GM19025 (cell line): ENCODE results near the gene SURF1.
"Not testable (repeated sequence)": the region's sequence is repeated elsewhere in the genome, so short reads cannot be mapped to it uniquely, and the experiment has no call there.

Source experiments
- ATAC-seq: cut with Tn5 transposase; IDR thresholded peaks from one replicate; pipeline ENCODE4 v1.9.1; 2021; ENCODE audit warnings: mild to moderate bottlenecking, low read depth, moderate library complexity; ENCODE audit not compliant: unreplicated experiment

The SURF1 gene

DNA sequence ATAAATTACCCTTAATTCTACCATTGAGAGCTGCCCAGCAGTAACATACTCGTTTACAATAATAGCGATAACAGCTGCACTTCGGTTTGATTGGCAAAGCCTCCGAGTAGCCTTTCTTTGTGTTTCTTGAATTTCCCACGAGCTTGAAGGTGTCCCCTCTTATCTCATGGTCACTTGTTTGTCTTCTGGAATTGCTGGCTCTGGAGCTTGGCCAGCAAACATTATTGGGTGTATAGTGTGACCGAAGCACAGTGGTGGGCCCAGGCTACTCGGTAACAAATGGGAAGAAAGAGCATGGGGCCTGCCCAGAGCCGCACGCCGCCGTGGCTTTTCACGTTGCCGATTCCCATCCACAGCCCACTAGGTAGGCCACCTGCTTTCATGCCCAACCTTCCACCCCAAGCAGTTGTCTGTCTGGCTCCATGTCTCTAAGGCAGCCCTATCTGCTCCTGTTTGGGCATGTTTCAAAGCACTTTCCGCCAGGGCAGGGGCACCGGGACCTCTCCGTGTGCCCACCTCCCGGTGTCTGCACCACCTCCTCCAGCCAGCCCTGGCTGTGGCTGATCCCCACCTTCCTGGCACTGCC, 28.5 kb upstream of the SURF1 start:
- ATAC-seq = no peak

DNA sequence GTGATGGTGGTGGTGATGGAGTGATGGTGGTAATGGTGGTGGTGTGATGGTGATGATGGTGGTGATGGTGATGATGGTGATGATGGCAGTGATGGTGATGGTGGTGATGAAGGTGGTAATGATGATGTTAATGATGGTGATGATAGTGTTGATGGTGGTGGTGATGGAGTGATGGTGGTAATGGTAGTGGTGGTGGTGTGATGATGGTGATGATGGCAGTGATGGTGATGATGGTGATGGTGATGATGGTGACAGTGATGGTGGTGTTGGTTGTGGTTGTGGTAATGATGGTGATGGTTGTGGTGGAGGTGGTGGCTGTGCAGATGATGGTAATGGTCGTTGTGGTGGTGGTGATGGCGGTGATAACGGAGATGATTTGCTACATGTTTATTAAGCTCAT, 27.2 kb upstream of the SURF1 start:
- ATAC-seq = no peak

DNA sequence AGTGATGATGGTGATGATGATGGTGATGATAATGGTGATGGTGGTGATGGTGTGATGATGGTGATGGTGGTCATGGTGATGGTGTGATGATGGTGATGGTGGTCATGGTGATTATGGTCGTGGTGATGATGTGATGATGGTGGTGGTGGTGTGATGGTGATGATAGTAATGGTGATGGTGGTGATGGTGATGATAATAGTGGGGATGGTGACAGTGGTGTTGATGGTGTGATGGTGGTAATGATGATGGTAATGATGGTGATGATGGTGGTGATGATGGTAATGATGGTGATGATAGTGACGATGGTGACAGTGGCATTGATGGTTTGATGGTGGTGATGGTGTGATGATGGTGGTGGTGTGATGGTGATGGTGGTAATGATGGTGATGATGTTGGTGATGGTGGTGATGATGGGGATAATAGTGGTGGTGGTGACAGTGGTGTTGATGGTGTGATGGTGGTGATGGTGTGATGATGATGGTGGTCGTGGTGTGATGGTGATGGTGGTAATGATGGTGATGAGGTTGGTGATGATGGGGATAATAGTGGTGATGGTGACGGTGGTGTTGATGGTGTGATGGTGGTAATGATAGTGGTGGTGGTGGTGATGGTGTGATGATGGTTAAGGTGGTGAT, 26.3 kb upstream of the SURF1 start:
- no peak for ATAC-seq

DNA sequence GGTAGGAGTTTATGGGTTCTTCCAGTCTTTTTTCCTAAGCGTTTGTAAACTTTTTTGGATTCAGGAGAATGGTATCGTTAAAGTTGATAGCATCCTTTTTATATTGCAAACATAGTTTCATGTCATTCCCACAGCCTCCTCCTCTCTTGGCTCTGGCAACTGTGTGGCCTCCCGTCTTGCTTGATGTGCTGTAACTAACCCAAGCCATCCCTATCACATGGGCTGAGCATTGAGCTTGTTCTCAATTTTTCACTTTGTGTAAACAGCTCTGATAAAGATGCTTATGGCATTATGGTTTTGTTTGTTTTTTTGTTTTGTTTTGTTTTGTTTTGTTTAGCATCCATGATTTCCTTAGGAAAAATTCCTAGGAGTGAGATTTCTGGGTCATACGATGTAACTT, 24.4 kb upstream of the SURF1 start:
- no peak for ATAC-seq

DNA sequence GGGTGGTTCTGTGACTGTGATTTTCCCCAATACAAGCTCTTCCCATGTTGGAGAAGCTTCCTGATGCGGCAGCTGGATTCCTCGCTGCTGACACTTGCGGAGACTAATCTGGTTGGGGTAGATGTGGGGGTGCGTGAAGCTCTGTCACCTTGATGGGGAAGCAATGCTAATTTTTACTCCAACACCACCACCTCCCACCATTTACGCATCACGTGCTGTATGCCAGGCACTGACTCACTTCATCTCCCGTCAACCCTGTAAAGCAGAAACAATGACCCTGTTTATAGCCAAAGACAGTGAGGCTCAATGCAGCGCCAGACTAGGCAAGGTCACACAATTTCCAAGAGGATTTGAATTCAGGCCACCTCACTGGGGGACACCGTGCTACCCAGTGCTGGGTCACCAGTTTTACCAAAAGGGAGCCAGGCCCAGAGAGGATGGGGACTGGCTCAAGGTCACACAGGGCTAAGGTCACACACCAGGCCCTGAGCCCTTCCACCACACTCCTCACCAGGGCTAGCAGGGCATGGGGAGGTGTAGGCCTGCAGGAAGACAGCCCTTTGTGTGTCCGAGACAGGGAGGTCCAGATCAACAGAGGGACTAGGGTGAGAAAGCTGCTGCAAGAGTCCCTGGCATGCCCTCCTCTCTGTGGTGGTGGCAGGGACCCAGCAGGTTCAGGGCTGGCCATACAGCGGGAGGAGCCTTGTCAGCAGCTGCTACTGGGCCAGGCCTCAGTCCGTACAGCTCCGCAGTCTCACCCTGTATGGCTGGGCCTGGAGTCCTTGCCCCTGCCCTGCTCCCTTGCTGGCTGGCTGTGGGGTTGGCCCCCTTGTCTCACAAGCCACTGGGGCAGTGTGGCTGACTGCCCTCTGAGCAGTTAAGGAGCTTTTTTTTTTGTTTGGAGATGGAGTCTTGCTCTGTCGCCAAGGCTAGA, 23.1 kb upstream of the SURF1 start:
- no peak for ATAC-seq

DNA sequence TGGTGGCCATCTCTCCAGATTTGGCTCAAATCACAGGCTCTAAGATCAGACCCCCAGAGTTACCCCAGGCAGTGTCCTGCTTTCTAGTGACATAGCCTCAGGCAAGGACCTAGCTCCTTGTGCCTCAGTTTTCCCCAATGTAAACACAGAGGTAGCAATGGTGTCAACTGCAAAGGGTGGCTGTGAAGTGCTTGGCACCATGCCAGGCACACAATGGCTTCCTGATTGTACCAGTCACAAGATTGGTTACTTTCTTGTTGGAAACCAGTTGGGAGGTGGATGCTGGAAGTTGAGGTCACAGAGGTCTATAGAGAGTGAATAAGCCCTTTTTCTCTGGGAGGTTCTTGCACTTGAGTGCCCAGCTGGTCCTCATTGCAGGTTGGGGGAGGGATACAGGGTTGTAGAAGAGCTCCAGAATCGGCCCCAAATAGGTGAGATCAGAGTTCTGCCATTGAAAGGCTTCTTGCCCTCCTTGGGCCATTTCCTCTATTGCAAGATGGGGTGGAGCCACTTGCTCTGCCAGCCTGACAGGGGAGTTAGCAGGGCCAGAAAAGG, 22.2 kb upstream of the SURF1 start:
- ATAC-seq = no peak

DNA sequence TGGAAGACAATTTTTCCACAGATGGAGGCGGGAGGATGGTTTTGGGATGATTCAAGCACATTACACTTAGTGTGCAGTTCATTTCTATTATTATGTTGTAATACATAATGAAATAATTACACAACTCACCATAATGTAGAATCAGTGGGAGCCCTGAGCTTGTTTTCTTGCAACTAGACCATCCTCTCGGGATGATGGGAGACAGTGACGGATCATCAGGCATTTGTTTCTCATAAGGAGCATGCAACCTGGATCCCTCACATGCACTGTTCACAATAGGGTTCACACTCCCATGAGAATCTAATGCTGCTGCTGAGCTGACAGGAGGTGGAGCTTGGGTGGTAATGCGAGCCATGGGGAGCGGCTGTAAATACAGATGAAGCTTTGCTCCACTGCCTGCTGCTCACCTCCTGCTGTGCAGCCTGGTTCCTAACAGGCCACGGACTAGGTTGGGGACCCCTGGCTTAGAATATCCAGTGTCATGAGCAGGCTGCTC, 21.5 kb upstream of the SURF1 start:
- no peak for ATAC-seq

DNA sequence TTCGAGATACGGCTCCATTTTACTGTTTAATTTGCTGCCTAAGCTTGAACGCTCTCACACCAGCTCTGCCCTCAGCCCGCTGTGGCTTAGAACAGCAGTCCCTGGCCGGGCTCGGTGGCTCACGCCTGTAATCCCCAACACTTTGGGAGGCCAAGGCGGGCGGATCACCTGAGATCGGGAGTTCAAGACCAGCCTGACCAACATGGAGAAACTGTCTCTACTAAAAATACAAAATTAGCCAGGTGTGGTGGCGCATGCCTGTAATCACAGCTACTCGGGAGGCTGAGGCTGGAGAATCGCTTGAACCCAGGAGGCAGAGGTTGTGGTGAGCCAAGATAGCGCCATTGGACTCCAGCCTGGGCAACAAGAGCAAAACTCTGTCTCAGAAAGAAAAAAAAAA, 21.0 kb upstream of the SURF1 start:
- ATAC-seq = not testable (repeated sequence)

DNA sequence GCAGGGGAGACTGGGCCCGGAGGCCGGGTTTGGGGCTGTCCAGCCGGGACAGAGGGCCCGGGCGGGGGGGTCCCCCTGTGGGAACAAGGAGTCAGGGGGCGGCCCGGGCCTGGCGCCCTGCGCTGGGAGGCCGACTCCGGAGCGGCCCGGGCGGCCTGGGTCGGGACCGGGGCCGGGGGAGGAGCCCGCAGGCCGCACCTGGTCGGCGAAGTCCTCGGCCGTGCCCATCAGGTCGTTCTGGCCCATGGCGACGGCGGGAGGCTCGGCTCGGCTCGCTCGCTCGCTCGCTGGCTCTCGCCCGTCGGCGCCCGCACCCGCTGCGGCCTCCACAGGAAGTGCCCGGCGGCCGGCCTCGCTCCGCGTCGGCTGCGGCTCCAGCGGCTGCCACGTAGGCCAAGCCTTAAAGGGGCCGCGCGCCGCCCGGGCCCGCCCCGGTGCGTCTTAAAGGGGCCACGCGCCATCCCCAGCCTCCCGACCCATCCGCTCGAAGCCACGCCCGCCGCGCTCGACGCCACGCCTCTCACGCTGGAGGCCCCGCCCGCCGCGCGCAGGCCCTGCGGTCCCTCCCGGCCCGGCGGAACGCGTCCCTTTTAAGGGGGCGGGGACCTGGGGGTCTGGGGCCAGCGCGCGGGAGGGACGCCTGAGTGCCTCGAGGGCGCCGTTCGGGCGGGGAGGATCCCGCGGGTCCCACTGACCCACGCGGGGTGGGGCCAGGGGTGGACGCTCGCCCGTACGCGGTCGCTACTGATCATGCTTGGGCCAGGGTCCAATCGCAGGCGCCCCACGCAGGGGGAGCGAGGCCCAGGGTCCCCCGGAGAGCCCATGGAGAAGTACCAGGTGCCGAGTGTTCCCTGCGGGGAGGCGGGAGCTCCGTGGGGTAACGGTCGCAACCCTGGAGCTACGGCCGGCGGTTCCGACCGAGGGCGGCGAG, 19.7 kb upstream of the SURF1 start, which contains the start of the genes STKLD1 and SURF4:
TSS of gene STKLD1 (plus strand) at position 643 of the 931 bp plus-strand sequence. CDS start at position 751, 108 bp downstream.
TSS of gene SURF4 (minus strand) at position 337 of the 931 bp plus-strand sequence. CDS start at position 246, 91 bp downstream.
- peak; percentile 93 for ATAC-seq

DNA sequence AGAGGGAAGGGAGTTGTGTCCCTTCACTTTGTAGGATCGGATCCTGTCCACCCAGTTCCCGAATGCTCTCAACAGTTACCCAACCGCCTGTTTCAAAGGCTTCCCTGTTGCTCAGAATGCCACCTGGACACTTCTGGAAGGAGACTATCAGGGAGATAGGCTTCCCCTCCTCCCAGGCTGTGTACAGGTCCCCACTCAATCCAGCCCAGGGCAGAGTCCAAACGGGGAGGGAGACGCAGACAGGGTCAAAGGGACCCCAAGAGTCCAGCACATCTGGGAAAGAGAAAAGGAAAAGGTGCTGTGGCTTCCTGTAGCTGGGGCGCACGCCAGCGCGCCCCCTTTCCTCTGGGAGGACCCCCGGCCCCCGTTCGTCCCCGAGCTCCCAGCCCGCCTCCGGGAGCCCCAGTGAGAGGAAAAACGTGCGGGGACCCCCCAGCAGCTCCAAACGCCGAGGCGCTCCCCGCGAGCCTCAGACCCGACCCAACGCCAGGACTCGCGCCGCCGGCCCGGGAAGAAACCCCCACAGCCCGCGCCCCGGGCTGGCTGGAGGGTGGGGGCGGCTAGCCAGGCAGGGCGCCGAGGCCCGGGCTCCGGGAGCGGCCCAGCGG, 18.9 kb upstream of the SURF1 start:
- ATAC-seq = peak; percentile 3

DNA sequence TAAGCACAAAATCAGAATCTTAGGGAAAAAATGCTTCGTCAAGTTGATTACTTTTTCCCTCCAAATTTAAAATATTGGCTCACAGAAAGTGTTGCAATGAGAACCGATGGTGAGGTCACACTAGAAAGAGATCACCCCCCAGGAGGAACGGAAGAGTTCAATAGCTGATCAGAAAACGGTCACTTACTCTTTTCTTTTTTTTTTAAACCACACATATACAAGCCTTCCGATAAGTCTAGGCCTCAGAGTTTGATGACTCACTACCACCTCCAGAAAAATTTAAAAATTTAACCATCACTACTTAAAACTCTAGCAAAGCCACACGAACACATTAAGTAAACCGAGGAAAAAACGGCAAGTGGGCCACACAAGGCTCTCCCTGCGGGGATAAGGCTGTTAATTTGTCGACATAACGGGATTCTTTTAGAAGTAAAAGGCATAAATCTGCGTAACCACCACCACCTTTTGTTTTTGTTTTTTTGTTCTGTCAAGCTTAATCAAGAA, 18.4 kb upstream of the SURF1 start:
- ATAC-seq = no peak

DNA sequence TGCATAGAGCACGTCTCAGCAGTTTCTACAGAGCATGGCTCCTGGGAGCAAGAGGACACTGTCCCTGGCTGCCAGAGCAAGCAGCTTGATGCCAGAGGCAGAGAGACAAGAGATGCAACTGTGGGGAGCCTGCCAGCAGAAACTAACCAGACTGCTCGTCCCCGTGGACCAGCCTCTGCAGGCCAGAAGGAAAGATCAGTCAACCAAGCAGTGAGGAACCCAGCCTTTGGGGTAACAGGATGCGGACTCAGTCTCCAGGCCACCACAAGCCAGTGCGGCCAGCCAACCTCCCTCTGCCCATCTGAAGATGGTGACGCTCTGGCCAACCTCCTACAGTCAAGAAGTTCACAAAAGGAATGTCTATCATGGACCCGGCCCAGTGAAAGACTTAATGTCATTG, 15.9 kb upstream of the SURF1 start:
- ATAC-seq = no peak

DNA sequence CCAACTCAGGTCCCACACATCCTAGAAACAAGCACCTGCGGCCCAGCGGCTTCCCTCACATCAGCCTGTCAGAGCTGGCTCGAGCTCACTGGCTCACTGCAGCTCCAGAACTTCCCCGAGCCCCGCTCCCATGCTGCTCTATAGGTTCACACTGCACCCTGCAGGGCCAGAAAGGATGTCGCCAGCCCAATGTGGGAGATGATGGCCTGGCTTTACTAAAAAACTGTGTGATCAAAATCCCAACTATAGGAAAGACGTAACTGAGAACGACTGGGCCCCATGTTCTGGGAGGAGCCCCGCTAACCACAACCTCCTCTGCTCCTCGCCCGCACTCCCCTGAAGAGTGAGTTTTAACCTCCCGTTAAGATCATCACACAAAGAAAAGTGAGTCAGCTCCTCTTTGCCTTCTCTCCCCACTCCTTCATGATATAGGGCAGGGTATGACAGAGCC, 15.0 kb upstream of the SURF1 start:
- no peak for ATAC-seq

DNA sequence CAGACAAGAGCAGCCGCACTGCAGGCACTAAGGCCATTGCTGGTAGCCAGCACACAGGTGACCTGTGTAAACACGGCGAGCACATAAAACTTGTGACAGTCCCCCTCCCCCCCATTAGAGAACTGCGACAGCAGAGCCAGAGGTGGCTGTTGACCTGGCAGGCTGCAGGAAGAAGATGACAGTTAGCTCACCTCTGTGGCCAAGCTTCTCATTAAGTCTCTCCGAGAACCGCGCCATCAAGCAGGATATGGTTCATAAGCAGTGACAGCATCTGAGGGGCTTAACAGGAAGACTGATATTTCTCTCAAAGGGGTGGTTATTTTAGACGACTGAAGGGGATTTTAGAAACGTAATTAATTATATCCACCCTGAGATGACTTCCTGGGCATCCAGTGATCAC, 14.4 kb upstream of the SURF1 start:
- ATAC-seq = no peak

DNA sequence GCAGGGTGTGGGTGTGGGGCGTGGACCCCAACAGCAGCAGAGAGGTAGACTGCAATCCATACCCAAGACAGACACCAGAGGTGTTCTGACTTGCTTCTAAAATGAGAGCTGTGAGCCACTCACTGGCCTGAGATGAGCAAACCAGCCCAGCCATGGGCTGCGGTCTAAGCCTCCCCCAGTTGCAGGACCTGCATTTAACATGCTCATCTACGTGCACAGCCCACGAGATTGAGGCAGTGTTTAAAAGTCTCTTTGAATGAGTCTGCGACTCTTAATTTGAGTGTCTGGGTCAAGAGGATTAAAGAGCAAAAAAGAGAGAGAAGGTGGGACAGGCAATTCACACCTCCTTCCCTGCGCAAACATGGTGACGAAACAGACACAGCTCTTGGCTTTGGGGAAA, 13.6 kb upstream of the SURF1 start:
- no peak for ATAC-seq

DNA sequence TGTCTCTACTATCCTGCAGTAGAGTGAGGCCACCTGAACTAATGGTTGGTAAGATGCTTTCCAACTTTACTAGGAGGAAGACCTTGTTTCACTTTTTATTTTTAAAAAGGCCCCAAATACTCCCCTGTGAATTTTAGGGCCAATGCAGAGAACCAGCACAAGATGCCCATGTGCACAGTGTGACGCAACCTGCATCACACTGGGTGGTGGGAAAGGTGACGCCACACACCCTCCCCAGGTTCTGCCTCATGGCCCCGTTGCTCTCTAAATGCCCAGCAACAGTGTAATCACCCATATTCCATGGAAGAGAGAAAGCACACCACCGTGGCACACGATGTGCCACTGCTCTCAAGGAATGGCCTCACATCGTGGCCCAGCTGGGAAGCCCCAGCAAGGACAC, 13.1 kb upstream of the SURF1 start:
- no peak for ATAC-seq

DNA sequence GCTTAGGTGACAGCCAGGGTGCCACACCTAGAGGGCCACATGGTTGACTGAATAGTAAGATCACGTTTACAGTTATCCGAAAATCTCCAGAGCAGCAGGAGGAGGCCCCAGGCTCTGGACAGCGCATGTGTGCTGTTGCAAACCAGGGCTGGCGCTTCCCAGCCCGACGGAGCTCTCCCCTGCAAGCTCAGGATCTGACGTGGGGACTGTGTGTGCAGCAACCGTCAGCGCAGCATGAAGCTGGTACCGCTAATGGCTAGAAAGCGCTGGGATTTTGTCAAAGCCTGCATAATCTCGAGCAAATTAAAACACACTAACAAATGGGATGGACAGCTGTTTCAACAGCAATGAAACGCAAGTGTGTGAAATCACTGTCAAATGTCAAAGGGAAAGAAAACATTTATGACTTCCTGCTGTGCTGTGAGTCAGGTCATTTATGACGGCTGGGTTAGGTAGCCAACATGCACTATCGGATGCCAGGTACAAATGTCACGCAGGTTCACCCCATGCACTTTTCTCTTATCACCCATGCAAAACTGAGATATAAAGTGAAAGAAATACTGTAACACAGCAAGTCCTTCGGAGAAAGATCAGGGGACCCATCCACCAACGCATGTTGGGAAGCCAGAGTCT, 12.1 kb upstream of the SURF1 start:
- no peak for ATAC-seq

DNA sequence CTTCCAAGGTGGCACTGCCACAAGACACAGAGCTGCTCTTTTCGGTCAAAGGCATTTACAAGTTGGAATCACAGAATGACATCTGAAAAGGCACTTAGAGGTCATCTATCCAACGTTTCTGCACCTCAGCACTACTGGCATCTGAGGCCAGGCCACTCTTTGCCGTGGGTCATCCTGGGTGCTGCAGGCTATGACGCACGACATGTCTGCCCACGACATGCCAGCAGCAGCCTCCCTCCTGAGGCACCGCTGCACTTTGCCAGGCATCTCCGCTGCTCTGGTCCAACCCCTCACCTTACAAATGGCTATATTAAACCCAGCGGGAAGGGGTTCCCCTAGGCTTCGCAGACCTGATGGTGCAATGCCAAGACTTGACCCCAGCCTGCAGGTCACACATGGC, 11.5 kb upstream of the SURF1 start:
- no peak for ATAC-seq

DNA sequence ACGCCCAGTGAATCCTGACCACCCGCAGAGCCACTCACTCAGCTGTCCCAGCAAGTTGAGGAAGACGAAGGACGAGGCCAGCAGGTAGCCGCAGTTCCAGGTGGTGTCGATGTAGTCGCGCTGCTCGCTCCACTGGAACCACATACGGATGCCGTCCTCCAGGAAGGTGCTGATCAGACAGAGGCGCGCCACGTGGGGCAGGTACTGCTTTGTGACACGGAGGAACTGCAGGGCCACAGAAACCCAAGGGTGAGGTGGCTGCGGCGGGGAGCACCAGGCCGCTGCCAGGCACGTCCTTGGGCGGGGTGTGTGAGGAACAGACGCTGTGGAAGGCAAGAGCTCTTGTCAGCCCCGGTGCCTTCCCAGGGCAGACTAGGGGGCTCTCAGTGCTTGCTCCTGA, 10.9 kb upstream of the SURF1 start:
- ATAC-seq = no peak
